Activated naive CD4-positive, alpha-beta T cell treated with anti-CD3 and anti-CD28 coated beads, Interleukin-2, amount 50 U/mL, for 24 hours (primary cell): ENCODE results near the gene TRIM28.

ENCODE experiments used
- H3K27ac Mint-ChIP-seq: one replicate; pipeline ENCODE4 v1.8.0; 2021; ENCODE audit warnings: mild to moderate bottlenecking, mixed read lengths
- H3K27me3 Mint-ChIP-seq: one replicate; pipeline ENCODE4 v1.8.0; 2021; ENCODE audit warnings: mixed read lengths
- H3K36me3 Mint-ChIP-seq: one replicate; pipeline ENCODE4 v1.8.0; 2021; ENCODE audit warnings: mixed read lengths
- H3K4me1 Mint-ChIP-seq: one replicate; pipeline ENCODE4 v1.8.0; 2021; ENCODE audit warnings: mixed read lengths
- H3K4me3 Mint-ChIP-seq: one replicate; pipeline ENCODE4 v1.8.0; 2021; ENCODE audit warnings: mild to moderate bottlenecking, mixed read lengths
- H3K9me3 Mint-ChIP-seq: one replicate; pipeline ENCODE4 v1.8.0; 2021; ENCODE audit warnings: mixed read lengths

The TRIM28 gene

GRCh38 chr19:58516246-58516836 is 27.5 kb upstream of the TRIM28 start:
- Mint-ChIP-seq H3K36me3 (peaks cover 6% of the 10 kb centered on the region), H3K9me3 (no peaks in the 10 kb centered on the region), H3K27me3 (no peaks in the 10 kb centered on the region), H3K27ac (no peak overlapping the region), H3K4me3 (peak overlapping the region; percentile 60), H3K4me1 (peaks cover 54% of the 10 kb centered on the region)

GRCh38 chr19:58516964-58517833 is 26.7 kb upstream of the TRIM28 start:
- Mint-ChIP-seq H3K9me3 (no peaks in the 10 kb centered on the region), H3K27ac (peak overlapping the region; percentile 35), H3K36me3 (peaks cover 6% of the 10 kb centered on the region), H3K4me1 (peaks cover 54% of the 10 kb centered on the region), H3K27me3 (no peaks in the 10 kb centered on the region), H3K4me3 (no peak overlapping the region)

GRCh38 chr19:58518256-58519086 is 25.4 kb upstream of the TRIM28 start:
- Mint-ChIP-seq H3K27ac (peak overlapping the region; percentile 98), H3K4me3 (peak overlapping the region; percentile 99), H3K36me3 (peaks cover 6% of the 10 kb centered on the region), H3K9me3 (no peaks in the 10 kb centered on the region), H3K4me1 (peaks cover 54% of the 10 kb centered on the region), H3K27me3 (no peaks in the 10 kb centered on the region)

- peak overlapping the region; percentile 98 for H3K27ac Mint-ChIP-seq
- H3K9me3 Mint-ChIP-seq: no peaks in the 10 kb centered on the region
- H3K27me3 Mint-ChIP-seq: no peaks in the 10 kb centered on the region
- H3K4me3 Mint-ChIP-seq: peak overlapping the region; percentile 99
- peaks cover 6% of the 10 kb centered on the region for H3K36me3 Mint-ChIP-seq
- H3K4me1 Mint-ChIP-seq: peaks cover 49% of the 10 kb centered on the region
These were observed 24.8 kb upstream of the TRIM28 start for GRCh38 chr19:58519087-58519354.

GRCh38 chr19:58519355-58520256 is 24.3 kb upstream of the TRIM28 start, which contains the start of gene ZBTB45:
Gene ZBTB45 (minus strand): TSS chr19:58519810. CDS start chr19:58517673, 2,137 bp downstream.
- Mint-ChIP-seq H3K4me1 (peaks cover 44% of the 10 kb centered on the region), H3K36me3 (peaks cover 6% of the 10 kb centered on the region), H3K9me3 (no peaks in the 10 kb centered on the region), H3K27ac (peak within 1 kb of the TSS; percentile 98), H3K27me3 (no peaks in the 10 kb centered on the region), H3K4me3 (peak within 1 kb of the TSS; percentile 99)

- H3K4me3 Mint-ChIP-seq: peak overlapping the region; percentile 99
- H3K27me3 Mint-ChIP-seq: no peaks in the 10 kb centered on the region
- H3K9me3 Mint-ChIP-seq: no peaks in the 10 kb centered on the region
- H3K27ac Mint-ChIP-seq: peak overlapping the region; percentile 98
- H3K36me3 Mint-ChIP-seq: peaks cover 6% of the 10 kb centered on the region
- H3K4me1 Mint-ChIP-seq: peaks cover 41% of the 10 kb centered on the region
These were observed 23.6 kb upstream of the TRIM28 start for GRCh38 chr19:58520257-58520599.

- Mint-ChIP-seq H3K4me3 (no peak overlapping the region), H3K27ac (peak overlapping the region; percentile 47), H3K9me3 (no peaks in the 10 kb centered on the region), H3K27me3 (no peaks in the 10 kb centered on the region), H3K36me3 (no peaks in the 10 kb centered on the region), H3K4me1 (peaks cover 32% of the 10 kb centered on the region)
These were observed 22.2 kb upstream of the TRIM28 start for GRCh38 chr19:58521651-58522050.

GRCh38 chr19:58522709-58523108 is 21.2 kb upstream of the TRIM28 start:
- peaks cover 26% of the 10 kb centered on the region for H3K4me1 Mint-ChIP-seq
- H3K9me3 Mint-ChIP-seq: no peaks in the 10 kb centered on the region
- H3K4me3 Mint-ChIP-seq: no peak overlapping the region
- H3K27ac Mint-ChIP-seq: peak overlapping the region; percentile 30
- no peaks in the 10 kb centered on the region for H3K36me3 Mint-ChIP-seq
- no peaks in the 10 kb centered on the region for H3K27me3 Mint-ChIP-seq

- no peaks in the 10 kb centered on the region for H3K27me3 Mint-ChIP-seq
- H3K27ac Mint-ChIP-seq: no peak overlapping the region
- no peaks in the 10 kb centered on the region for H3K9me3 Mint-ChIP-seq
- no peak overlapping the region for H3K4me3 Mint-ChIP-seq
- H3K36me3 Mint-ChIP-seq: no peaks in the 10 kb centered on the region
- no peaks in the 10 kb centered on the region for H3K4me1 Mint-ChIP-seq
These were observed 14.5 kb upstream of the TRIM28 start for GRCh38 chr19:58529405-58529804.

GRCh38 chr19:58531034-58531840 is 12.6 kb upstream of the TRIM28 start:
- Mint-ChIP-seq H3K9me3 (no peaks in the 10 kb centered on the region), H3K36me3 (no peaks in the 10 kb centered on the region), H3K27me3 (no peaks in the 10 kb centered on the region), H3K4me1 (no peaks in the 10 kb centered on the region), H3K27ac (no peak overlapping the region), H3K4me3 (no peak overlapping the region)

GRCh38 chr19:58535857-58536256 is 8.0 kb upstream of the TRIM28 start:
- no peaks in the 10 kb centered on the region for H3K36me3 Mint-ChIP-seq
- H3K27ac Mint-ChIP-seq: no peak overlapping the region
- no peak overlapping the region for H3K4me3 Mint-ChIP-seq
- no peaks in the 10 kb centered on the region for H3K9me3 Mint-ChIP-seq
- H3K27me3 Mint-ChIP-seq: peaks cover 3% of the 10 kb centered on the region
- peaks cover 4% of the 10 kb centered on the region for H3K4me1 Mint-ChIP-seq

GRCh38 chr19:58536852-58537798 is 6.7 kb upstream of the TRIM28 start:
- peak overlapping the region; percentile 30 for H3K4me3 Mint-ChIP-seq
- H3K27me3 Mint-ChIP-seq: peaks cover 3% of the 10 kb centered on the region
- peaks cover 4% of the 10 kb centered on the region for H3K4me1 Mint-ChIP-seq
- H3K36me3 Mint-ChIP-seq: no peaks in the 10 kb centered on the region
- H3K9me3 Mint-ChIP-seq: no peaks in the 10 kb centered on the region
- no peak overlapping the region for H3K27ac Mint-ChIP-seq

GRCh38 chr19:58538257-58539168 is 5.4 kb upstream of the TRIM28 start:
- no peaks in the 10 kb centered on the region for H3K9me3 Mint-ChIP-seq
- H3K27ac Mint-ChIP-seq: peak overlapping the region; percentile 41
- no peaks in the 10 kb centered on the region for H3K36me3 Mint-ChIP-seq
- H3K4me1 Mint-ChIP-seq: peaks cover 5% of the 10 kb centered on the region
- H3K27me3 Mint-ChIP-seq: peaks cover 3% of the 10 kb centered on the region
- H3K4me3 Mint-ChIP-seq: peak overlapping the region; percentile 76
